ENCODE measurements around the gene DOCK4.

The DOCK4 gene

DNA sequence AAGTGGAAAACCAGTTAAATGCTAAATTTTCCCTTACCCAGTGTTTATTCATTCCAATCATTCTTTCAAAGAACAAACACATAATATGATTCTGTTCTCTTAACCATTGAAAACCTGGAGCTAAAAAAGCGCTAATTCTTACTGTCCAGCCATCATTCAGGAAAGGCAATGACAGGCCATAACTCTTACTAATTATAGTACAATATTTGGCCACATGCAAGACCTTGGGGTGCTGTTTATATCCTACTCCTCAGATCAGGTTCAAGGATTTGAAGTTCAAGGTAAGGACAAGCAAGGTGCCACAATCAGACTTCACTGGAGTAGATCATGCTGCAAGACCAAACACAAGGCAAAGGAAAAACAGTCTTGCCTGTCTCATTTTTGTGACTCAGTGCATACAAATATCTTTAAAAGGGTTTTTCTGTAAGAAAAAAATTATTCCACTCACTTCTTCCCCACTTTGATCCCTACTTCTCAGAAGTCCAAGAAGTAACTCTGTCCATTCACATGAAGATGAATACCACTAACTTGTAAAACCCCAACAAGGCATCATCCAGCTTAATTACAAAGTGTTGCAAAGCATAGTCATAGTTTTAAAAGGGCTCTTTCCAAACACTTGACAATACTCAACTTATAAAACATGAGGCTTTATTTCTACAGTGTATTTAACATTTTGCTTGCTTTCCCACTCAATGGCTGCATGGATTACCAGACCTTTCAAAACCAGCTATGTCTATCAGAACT, 153.0 kb downstream of the DOCK4 start:
- no peak for DNase-seq (ENCODE audit: low read depth)

DNA sequence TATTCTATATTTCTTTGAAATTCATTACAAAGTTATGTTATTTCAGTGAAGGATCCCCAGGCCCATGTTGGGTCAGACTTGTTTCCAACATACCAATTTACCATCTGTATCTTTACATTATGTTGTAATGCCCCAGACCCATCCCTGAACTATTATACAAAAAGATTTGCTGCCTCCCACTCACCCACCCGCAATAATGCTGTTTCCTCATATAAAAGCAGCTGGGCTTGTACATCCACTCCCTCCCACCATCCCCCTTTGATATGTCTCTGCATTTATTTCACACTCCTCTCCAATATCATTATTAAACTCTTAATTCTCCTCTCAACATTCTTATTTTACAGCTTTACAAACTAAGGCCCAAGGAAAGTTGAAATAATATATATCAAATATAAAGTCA, 153.7 kb downstream of the DOCK4 start:
- DNase-seq (ENCODE audit: low read depth): no peak

DNA sequence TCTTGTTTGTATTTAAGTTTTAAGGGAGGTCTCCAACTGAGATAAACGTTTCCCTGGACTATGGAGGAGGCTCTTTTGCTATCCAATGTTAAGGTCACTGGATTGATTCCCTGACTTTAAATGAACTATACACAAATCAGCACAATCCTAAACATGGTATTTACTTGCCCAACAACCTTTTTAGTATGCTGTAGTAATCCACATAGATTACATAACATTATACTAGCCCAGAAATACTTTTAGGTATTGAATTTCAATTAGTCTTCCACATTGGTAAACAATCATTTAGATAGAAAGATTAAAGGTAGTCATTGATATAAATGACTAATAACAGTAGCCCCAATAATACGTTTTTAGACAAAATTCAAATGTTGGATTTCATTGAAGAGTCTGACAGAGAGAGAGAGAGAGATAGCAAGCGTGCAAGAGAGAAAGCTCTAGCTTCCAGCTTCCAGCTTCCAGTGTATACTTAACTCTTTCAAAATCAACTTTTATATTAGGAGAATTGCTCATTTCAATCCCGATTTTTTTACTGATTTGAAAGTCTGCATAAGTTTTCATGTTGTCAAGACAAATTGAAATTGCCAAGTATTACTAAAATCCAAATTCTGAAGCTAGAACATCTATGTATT, 155.8 kb downstream of the DOCK4 start:
- no peak for DNase-seq (ENCODE audit: low read depth)

DNA sequence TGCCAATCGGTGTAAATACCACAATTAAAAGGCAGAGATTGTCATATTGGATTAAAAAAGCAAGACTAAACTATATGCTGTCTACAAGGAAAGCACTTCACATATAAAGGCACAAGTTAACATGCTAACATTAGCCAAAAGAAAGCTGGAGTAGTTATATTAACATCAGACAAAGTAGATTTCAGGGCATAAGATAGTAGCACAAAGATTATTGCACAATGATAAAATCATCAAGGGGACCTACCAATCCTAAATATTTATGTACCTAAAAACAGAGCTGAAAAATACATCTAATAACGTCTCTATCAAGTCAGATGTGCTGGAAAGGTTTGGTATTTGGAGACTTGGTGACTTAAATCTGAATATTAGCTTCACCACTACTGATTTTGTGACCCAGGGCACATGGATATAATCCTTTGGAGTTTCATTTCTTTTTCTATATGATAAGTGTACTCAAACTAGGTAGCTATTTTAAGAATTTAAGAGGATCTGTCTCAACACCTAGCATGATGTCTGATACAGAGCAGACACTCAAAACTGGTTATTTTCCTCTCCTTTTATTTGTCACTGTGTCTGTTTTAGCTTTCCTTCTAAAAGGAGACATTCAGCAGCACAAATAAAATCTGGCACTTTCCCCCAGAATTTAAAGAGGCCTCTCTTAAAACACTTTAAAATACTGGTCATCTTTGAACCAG, 156.5 kb downstream of the DOCK4 start:
- no peak for DNase-seq (ENCODE audit: low read depth)

DNA sequence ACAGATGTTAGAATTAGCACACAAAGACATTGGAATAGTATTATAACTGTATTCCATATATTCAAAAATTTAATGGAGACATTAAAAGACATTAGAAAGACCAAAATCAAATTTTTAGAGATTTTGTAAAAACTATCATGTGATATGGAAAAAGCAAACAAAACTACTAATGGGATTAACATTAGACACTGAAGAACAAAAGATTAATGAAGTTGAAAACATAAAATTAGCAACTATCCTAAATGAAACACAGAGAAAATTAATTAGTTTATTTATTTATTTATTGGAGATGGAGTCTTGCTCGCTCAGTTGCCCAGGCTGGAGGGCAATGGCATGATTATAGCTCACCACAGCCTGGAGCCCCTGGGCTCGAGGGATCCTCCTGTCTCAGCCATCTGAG, 158.8 kb downstream of the DOCK4 start:
- no peak for DNase-seq (ENCODE audit: low read depth)

DNA sequence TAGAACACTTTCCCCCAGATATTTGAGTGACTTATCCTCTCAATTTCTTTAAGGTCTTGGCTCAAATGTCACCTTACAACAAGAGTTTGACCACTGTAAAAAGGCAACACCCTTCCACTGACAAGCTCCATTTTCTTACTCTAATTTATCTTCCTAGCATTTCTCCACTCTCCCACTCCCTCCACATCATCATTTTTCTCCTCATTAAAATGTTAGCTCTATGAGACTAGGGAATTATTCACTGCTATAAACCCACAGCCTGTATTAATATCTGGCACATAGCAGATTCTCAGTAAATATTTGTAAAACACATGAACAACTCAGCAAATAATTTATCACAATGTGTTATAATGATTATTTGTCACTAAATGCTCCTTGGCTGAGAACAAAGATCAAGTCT, 161.0 kb downstream of the DOCK4 start:
- DNase-seq (ENCODE audit: low read depth): no peak

DNA sequence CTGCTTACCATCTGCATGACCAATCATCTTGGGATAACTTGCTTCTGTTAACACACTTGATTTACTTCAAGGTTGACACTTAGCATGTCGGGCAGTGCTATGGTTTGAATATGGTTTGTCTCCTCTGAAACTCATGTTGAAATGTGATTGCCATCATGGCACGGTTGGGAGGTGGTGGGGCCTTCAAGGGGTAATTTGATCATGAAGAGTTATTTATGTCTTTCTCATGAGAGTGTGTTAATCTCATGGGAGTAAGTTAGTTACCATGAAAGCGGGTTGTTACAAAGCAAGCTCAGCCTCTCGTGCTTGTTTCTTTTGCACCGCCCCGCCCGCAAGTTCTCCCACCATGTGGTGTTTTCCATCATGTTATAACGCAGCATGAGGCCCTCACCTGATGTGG, 163.6 kb downstream of the DOCK4 start:
- no peak for DNase-seq (ENCODE audit: low read depth)

DNA sequence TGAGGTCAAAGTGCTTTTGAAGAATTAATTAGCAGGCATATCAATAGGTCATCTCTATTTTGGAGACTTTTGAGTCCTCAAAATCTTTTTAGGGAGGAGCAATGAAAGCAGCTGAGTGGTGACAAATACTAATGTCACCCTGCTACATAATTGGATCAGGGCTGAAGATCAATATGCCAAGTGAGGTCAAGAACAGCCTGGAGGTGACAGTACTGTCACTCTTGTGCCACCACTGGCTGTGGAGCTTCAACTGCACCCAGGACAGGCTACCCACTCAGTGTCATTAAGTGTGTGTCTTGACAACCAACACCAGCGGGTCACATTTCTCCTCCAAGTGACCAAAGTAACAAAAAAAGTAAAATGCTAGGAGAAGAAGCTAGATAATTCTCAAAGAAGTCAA, 167.8 kb downstream of the DOCK4 start:
- no peak for DNase-seq (ENCODE audit: low read depth)

DNA sequence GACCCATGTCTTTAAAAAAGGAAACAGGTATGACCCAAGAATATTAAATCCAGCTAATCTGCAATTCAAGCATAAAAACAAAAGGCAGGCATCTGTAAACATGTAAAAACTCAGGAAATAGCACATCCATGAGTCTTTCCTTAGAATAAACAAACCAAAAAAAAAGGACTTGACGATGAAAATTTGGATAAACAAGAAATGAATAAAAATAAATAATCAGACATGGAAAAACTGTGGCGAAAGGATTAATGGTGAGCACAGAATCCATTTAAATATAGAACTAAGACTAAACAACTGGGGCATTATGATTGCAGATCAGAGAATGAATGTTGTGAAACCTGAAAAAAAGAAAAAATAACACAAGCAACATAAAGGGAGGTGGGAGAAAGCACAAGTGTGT, 170.1 kb downstream of the DOCK4 start:
- no peak for DNase-seq (ENCODE audit: low read depth)

DNA sequence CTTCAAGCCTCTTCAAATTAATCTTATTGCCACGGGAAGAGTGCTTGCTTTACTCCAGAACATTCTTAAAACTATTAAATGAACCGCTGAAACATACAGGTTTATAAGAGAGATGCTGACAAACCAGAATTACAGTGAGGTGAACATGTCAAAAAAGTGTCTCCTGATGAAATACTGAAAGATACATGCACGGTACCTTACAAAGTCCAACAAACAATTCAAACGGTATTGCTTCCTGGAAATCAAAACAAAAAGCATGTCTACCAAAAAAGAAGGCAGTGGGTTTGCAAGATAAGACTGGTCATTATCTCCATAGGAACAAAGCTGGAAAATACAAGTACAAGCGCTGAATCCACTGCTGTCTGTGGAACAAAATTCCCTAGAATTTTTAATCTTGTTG, 174.5 kb downstream of the DOCK4 start:
- no peak for DNase-seq (ENCODE audit: low read depth)

DNA sequence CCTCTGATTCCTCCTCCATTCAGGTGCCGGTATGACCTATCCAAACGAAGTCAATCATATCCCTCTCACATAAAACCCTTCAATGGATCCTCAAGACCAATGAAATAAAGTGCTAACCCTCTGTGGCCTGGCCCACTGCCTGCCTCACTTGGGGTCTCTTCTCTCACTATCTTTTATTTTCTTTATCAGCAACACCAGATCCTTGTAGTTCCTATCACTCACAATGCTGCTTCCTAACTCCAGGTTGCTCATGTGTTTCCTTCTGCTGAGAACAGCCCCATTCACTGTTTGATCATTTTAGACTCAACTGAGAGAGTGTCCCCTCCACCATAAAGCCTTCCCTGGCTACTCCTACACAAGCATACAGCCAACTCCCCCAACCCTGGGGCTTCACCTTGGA, 180.6 kb downstream of the DOCK4 start:
- DNase-seq (ENCODE audit: low read depth): no peak

DNA sequence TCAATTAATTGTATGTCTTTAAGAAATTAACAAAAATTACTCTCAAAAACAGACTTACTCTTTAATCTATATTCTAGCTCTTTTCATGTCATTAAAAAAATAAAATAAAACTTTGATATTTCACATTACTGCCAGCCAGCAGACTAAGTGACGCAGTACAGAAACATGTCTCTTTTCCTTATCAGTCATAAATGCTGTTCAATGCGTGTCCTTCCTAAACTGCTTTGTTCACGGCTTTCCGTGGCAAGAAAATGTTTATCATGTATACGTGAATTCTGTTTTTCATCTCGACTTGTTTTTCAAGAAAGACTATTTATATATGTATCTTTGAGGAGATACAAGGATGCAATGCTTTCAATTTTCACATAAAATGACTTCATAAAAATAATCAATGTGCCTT, 182.4 kb downstream of the DOCK4 start:
- no peak for DNase-seq (ENCODE audit: low read depth)

DNA sequence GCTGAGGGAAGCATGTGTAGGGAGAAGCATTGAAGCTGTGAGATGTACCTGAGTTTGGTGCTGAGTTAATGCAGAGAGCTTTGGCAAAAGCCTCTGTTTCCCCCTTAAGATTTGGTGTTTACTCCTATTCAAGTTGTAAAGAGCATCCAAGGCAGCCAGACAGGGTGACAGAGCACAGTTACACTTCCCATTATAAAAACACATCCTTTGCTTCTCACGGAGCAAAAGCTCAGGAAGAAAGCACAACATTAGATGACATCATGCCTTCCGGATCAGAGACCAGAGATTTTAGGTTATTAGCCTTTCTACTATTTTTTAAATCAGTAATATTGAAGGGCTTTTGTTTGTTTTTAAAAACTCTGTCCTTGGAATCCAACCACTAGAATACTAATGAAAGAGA, 182.9 kb downstream of the DOCK4 start:
- DNase-seq (ENCODE audit: low read depth): no peak

DNA sequence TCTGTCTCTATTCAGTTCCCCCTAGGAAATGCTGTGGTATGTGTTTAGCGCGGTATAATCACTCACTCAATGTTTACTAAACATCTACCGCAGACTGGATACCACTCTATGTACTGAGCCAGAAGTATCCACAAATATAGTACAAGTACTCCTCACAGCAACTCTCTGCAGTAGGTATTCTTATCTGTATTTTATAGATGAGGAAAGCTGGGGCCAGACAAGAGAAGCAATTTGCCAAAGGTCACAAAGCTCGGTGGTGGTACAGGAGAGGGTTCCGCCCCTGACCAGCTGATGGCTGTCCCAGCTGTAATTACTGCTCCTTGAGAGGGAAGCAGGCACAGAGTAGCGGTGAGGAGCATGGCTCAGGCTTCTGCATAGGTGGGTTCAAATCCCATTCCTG, 184.1 kb downstream of the DOCK4 start:
- no peak for DNase-seq (ENCODE audit: low read depth)

DNA sequence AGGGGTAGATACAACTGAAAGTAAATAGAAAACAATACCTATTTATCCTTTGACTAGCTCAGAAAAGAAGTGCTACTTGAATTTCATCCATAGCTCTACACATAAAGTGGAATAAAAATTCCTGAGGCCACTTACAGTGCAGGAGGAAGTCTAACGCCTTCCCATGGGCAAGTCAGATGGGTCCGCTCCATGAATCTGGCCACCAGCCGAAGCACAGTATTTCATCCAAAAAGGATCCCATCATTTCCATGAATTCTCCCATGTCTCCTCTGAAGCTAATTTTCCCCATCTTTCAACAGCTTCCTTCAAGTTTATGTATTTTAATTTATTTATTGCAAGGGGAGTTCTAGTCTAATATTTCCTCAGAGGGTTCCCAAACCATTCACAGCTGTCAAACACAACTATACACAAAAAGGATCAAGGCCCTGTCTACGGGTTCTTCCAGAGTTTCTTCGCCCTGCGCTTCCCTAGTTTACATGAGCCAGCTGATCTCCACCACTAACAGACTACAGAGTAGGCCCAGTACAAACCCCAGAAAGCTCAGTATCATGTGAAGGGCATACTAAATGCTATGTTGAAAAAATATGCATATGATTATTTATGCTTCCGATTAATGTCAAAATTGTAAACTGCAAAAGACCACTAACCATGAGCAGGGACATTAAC, 184.7 kb downstream of the DOCK4 start:
- DNase-seq (ENCODE audit: low read depth): no peak

DNA sequence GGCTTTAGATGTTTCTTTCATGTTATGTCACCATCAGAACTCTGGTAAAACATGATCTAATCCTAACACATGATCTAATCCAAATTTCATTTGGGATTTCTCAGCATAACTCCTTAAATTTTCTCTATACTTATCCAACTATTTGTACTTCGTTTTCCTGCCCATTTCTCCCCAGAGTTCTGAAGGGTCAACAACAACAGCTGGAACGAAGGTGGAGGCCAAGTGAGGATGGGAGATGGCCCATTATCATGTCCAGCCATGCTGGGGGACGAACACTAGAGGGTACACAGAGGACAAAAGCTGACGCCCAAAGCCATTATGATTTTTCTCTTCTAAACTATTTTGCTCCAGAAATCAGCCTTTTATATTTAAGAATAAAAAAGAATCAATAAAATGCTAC, 185.4 kb downstream of the DOCK4 start:
- DNase-seq (ENCODE audit: low read depth): no peak

DNA sequence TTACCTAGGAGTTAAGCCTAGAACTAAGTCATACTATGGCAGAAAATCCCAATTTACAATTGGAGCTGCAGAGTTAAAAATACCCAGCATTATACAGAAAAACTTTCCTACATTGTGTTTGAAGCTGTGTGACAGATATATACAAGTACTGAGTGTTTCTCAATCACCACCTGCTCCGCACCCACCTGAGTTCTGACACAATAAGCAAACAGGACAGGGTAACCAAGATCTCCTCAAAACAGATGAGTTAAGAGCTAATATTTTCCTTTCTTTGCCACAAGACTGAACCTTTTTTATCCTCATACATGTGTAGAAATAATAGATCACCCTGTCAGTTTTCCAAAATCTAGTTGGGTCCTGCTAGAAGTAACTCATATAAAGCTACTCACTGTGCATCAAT, 186.3 kb downstream of the DOCK4 start:
- no peak for DNase-seq (ENCODE audit: low read depth)

DNA sequence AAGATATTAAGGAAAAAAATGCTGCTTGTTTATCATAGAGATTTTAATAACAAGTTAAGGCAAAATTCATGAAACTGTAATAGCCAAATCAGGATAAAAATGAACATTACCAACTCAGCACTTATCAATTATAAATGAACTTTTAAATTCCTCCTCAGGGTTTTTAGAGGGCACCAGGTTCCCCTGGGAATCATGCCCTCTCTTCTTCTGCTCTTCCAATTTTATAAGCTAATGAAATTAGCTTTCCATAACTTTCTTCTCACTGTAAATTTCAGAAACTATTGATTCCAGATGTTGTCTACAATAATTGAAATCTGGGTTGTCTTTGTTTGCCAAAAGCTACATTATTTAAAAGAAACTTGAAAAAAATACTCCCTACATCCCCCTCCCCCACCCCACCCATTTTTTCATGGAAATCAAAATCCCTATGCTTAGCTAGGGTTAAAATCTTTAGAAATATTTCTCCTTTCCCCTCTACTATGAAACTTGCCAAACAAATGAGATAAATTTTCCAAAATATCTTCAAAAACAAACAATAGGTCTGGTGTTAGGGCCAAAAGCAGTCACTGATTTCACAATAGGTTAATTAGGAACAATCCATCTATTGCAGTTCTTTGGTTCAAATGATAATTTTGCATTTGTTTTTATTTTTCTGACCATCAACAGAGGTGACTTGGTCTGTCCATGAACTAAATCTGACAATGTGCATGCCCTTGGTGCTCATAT, 187.7 kb downstream of the DOCK4 start:
- DNase-seq (ENCODE audit: low read depth): no peak

DNA sequence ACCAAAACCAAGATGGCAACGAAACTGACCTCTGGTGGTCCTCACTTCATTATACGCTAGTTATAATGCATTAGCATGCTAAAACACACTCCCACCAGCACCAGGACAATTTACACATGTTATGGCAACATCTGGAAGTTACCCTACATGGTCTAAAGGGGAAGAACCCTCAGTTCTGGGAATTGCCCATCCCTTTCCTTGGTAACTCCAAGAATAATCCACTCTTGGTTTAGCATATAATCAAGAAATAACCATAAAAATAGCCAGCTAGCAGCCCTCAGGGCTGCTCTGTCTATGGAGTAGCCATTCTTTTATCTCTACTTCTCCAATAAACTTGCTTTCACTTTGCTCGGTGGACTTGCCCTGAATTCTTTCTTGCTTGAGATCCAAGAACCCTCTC, 191.1 kb downstream of the DOCK4 start:
- no peak for DNase-seq (ENCODE audit: low read depth)

DNA sequence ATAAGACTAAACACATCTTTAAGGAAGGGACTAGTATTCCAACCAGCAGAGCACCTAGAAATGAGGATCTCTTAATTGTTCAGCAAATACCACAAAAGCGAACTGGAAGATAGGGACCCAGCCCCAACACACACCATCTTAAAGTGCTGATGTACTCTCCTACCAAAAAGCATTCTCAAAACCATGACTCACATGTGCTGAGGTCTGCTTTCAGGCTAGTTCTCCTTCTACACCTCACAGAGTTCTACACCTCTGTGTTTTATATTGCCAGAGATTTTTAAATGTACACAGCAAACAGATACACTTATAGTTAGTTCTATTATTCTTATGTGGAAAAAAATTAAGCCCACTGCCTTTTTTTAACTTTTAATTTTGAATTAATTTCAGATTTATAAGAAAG, 191.9 kb downstream of the DOCK4 start:
- DNase-seq (ENCODE audit: low read depth): no peak

DNA sequence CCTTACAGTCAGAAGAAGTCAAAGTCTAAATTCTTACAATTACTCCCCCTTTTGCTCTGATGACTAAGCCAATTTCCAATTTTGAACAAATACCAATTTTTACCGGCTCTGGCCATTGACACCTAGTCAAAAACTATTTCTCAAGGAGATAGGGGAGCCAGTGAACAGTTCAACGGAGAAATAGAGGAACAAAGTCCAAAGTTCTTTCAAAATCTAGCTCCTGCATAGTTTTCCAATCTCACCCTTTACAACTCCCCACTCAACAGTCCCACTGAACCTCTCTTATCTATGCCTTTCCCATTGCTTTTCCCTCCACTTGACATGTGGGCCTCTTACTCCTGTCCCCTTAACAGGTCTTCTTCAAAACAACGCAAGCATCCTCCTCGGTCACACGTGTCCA, 192.9 kb downstream of the DOCK4 start:
- no peak for DNase-seq (ENCODE audit: low read depth)

DNA sequence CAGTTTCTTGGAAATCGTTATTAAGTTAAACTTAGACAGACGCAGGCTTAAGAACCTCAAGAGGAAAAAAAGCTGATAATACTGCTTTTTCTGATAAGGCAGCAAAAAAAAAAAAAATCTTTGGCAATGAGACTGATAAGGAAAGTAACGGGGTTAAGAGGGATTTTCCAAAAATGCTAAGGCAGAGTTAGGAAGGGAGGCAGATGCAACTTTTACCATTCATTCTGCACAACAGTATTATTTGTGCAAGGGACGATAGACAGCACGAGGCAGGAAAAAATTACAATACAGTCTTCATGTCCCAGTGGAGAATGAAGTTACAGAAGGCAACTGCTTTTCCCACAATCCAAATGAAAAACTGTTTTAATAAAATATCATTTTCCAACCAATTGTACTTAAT, 194.0 kb downstream of the DOCK4 start:
- DNase-seq (ENCODE audit: low read depth): no peak

All from GM04504 (cell line).